IMR-90 (cell line): Measurements from ENCODE around the gene NDUFV3. TPM values are rescaled to one million over a fixed set of nuclear protein-coding genes. Genes with fewer than 3 reads are reported as not detected.

Source experiments
- ATAC-seq: fragments of 200-7000 bp; cut with Tn5 transposase; 2 replicates; pipeline ENCODE4 v1.9.1; 2020; ENCODE audit warnings: low read depth, mild to moderate bottlenecking, moderate library complexity
- BruUV-seq: library from RNA; stranded (reverse); fragments of 400-500 nt; replicated peaks from 2 replicates; lab custom pipeline; 2021; lab: Mats Ljungman, UMichigan
- CTCF ChIA-PET: fragments of 300-600 bp; formaldehyde crosslinking; extraction: SDS; loops from one replicate; lab custom pipeline; 2021; ENCODE audit warnings: antibody characterized with exemption; lab: Yijun Ruan, JAX
- POLR2A ChIA-PET: fragments of 300-600 bp; sonication (Branson Sonifier 250); formaldehyde crosslinking; loops from one replicate; lab custom pipeline; 2022; ENCODE audit warnings: antibody characterized with exemption; ENCODE audit not compliant: unreplicated experiment; lab: Charles Lee
- DNase-seq: peaks from one replicate; pipeline ENCODE4 v3.0.0; 2013
- H2AFZ ChIP-seq: replicated peaks from 2 replicates; pipeline ENCODE3; 2013; ENCODE audit warnings: low read length, mild to moderate bottlenecking; ENCODE audit not compliant: poor library complexity
- H2AK5ac ChIP-seq: 2 replicates; pipeline ENCODE4 v1.6.1; 2013; ENCODE audit warnings: low read depth, low read length, inconsistent platforms
- H2AK9ac ChIP-seq: replicated peaks from 2 replicates; pipeline ENCODE3; 2013; ENCODE audit warnings: mild to moderate bottlenecking, low read depth, low read length, moderate library complexity; ENCODE audit not compliant: poor library complexity
- H2BK120ac ChIP-seq: 2 replicates; pipeline ENCODE4 v1.6.1; 2013; ENCODE audit warnings: low read depth, low read length, inconsistent platforms
- H2BK15ac ChIP-seq: 3 replicates; pipeline ENCODE4 v1.6.1; 2013; ENCODE audit warnings: low read depth, low read length, inconsistent platforms
- H2BK20ac ChIP-seq: 2 replicates; pipeline ENCODE4 v1.6.1; 2013; ENCODE audit warnings: low read depth, mild to moderate bottlenecking, inconsistent platforms, low read length, moderate library complexity
- H2BK5ac ChIP-seq: 2 replicates; pipeline ENCODE4 v1.6.1; 2013; ENCODE audit warnings: mild to moderate bottlenecking, low read depth, low read length, inconsistent platforms; ENCODE audit not compliant: poor library complexity, severe bottlenecking
- H3K14ac ChIP-seq: replicated peaks from 2 replicates; pipeline ENCODE4 v1.6.1; 2013; ENCODE audit warnings: low read depth, low read length, inconsistent platforms
- H3K18ac ChIP-seq: 2 replicates; pipeline ENCODE4 v1.6.1; 2013; ENCODE audit warnings: low read depth, low read length, control low read depth
- H3K23ac ChIP-seq: 2 replicates; pipeline ENCODE4 v1.6.1; 2013; ENCODE audit warnings: low read depth, low read length, inconsistent platforms
- H3K27ac ChIP-seq: 2 replicates; pipeline ENCODE4 v1.5.1; 2013; ENCODE audit warnings: mild to moderate bottlenecking, control low read depth, low read length; ENCODE audit not compliant: insufficient read depth
- H3K27me3 ChIP-seq: 2 replicates; pipeline ENCODE4 v1.6.1; 2013; ENCODE audit warnings: low read length; ENCODE audit not compliant: control insufficient read depth, insufficient read depth
- H3K36me3 ChIP-seq: 2 replicates; pipeline ENCODE4 v1.6.1; 2013; ENCODE audit warnings: low read length, mixed read lengths; ENCODE audit not compliant: control insufficient read depth, insufficient read depth
- H3K4ac ChIP-seq: 2 replicates; pipeline ENCODE4 v1.6.1; 2013; ENCODE audit warnings: low read depth, low read length, inconsistent platforms
- H3K4me1 ChIP-seq: 2 replicates; pipeline ENCODE4 v1.6.1; 2013; ENCODE audit warnings: low read length, mixed read lengths; ENCODE audit not compliant: control insufficient read depth, insufficient read depth
- H3K4me2 ChIP-seq: 2 replicates; pipeline ENCODE4 v1.6.1; 2013; ENCODE audit warnings: low read depth, mild to moderate bottlenecking, control low read depth, low read length, moderate library complexity
- H3K4me3 ChIP-seq: 2 replicates; pipeline ENCODE4 v1.5.1; 2013; ENCODE audit warnings: low read depth, mild to moderate bottlenecking, control low read depth, low read length, moderate library complexity; ENCODE audit not compliant: insufficient read depth
- H3K56ac ChIP-seq: 2 replicates; pipeline ENCODE4 v1.6.1; 2013; ENCODE audit warnings: low read length, inconsistent platforms; ENCODE audit not compliant: insufficient read depth; ENCODE audit errors: extremely low read depth
- H3K79me1 ChIP-seq, 2 experiments: 2 replicates each; pipeline ENCODE4 v1.6.1; 2013; ENCODE audit warnings: low read length in 2 of 2, inconsistent platforms in 1 of 2, low read depth in 1 of 2
- H3K9ac ChIP-seq: 2 replicates; pipeline ENCODE4 v1.6.1; 2013; ENCODE audit warnings: low read depth, low read length, control low read depth
- H3K9me1 ChIP-seq: 2 replicates; pipeline ENCODE4 v1.6.1; 2013; ENCODE audit warnings: low read length, inconsistent platforms; ENCODE audit not compliant: insufficient read depth
- H3K9me3 ChIP-seq: 2 replicates; pipeline ENCODE4 v1.6.1; 2013; ENCODE audit warnings: low read length; ENCODE audit not compliant: control insufficient read depth, insufficient read depth
- H4K20me1 ChIP-seq: 2 replicates; pipeline ENCODE4 v1.6.1; 2013; ENCODE audit warnings: low read length, inconsistent platforms; ENCODE audit not compliant: insufficient read depth
- H4K5ac ChIP-seq: 2 replicates; pipeline ENCODE4 v1.6.1; 2013; ENCODE audit warnings: mild to moderate bottlenecking, low read depth, low read length, control low read depth
- H4K8ac ChIP-seq, 2 experiments: 2 replicates each; pipeline ENCODE4 v1.6.1; 2013; ENCODE audit warnings: low read depth in 2 of 2, low read length in 2 of 2, control low read depth in 1 of 2, inconsistent platforms in 1 of 2
- H4K91ac ChIP-seq: 2 replicates; pipeline ENCODE4 v1.6.1; 2013; ENCODE audit warnings: low read depth, low read length, inconsistent platforms; ENCODE audit not compliant: insufficient read depth
- BHLHE40 ChIP-seq: fragments of 150-350 bp; IDR thresholded peaks from 2 replicates; pipeline ENCODE4 v1.6.1; 2016; ENCODE audit warnings: mild to moderate bottlenecking, low read depth, low read length
- SMC3 ChIP-seq: fragments of 150-350 bp; IDR thresholded peaks from 2 replicates; pipeline ENCODE4 v1.6.1; 2016; ENCODE audit warnings: low read depth, mild to moderate bottlenecking, antibody characterized with exemption, low read length, moderate library complexity
- WGBS, 2 experiments: methylation state at CpG; one replicate each; pipeline versions ENCODE4 v1.1.5 to v1.1.7; 2013; ENCODE audit warnings: missing lambda C conversion rate in 2 of 2; ENCODE audit not compliant: insufficient read length in 1 of 2; ENCODE audit errors: extremely low coverage in 2 of 2; 5-methylcytosine and 5-hydroxymethylcytosine counted together
- dilution Hi-C: fragments of 300-500 bp; cut with HindIII; formaldehyde crosslinking; loops from one replicate; pipeline ENCODE4 v1.14.3; 2018; ENCODE audit warnings: low sequenced_read_pairs; ENCODE audit not compliant: unreplicated experiment
- in situ Hi-C: fragments of 300-500 bp; cut with MboI; formaldehyde crosslinking; loops from 3 replicates; pipeline ENCODE4 v1.14.3; 2019; ENCODE audit warnings: low sequenced_read_pairs, inconsistent platforms, mixed read lengths
- intact Hi-C: fragments of 100-400 bp; cut with micrococcal nuclease; formaldehyde crosslinking; loops from 2 replicates; pipeline ENCODE4 v1.10.0; 2022
- polyA plus RNA-seq, 3 experiments: library from polyadenylated mRNA; depleted of rRNA; stranded (reverse); fragments of >200 nt; gene quantifications; 2 replicates each; pipeline ENCODE4 v1.2.3, GENCODE V29; 2012; ENCODE audit warnings: low replicate concordance in 1 of 3
- total RNA-seq: library from RNA; depleted of rRNA; stranded (reverse); fragments of >200 nt; gene quantifications from 2 replicates; pipeline ENCODE4 v1.2.3, GENCODE V29; 2012

NDUFV3 gene
- total and polyA plus RNA-seq, 2 of the 4 experiments (the other 2 are of a cell fraction): 38.5 to 55.6 TPM

GRCh38 chr21:42849759-42850412 is 43.2 kb upstream of the NDUFV3 start (continued):
- TF ChIP-seq BHLHE40: no peak

DNA sequence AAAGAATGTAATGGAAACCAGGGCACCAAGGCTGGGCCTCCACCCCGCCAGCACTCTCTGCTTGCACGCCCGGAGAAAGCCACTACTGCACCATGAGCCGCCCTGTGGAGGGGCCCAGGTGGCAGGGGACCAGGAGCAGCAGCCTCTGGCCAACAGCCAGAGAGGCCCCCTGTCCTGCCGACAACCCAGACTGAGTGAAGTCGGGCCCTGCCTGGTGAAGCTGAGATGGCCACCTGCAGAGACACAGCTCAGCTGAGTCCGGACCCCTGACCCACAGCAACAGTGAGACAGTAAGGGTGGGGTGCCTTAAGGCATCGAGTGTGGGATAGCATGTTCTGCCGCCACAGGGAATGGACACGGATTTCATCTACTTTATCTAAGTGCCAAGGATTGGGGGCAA is 42.6 kb upstream of the NDUFV3 start:
- in situ Hi-C loops (loop anchor here (25.0 kb wide), 1 partner anchor 88 kb away; no protein-coding TSS in a partner anchor), dilution Hi-C loops (no loop called here), intact Hi-C loops (no loop called here)
- Histone ChIP-seq H3K36me3 (peaks cover 69% of the 10 kb centered on the region), H3K56ac (no peak overlapping the region), H2AK9ac (no peak overlapping the region), H3K14ac (no peak overlapping the region), H2BK15ac (no peak overlapping the region), H3K79me1 (peaks cover 1 to 4% of the 10 kb centered on the region in 2 experiments; a peak in 3 of 4 replicates), H2AFZ (no peak overlapping the region), H4K91ac (no peak overlapping the region), H4K8ac (no peak overlapping the region), H3K9ac (no peak overlapping the region), H2BK20ac (no peak overlapping the region), H3K27ac (no peak overlapping the region), H3K27me3 (no peaks in the 10 kb centered on the region), H3K9me1 (no peaks in the 10 kb centered on the region), H3K4ac (no peak overlapping the region), H3K4me3 (no peak overlapping the region), H2AK5ac (no peak overlapping the region), H2BK5ac (no peak overlapping the region), H3K4me1 (no peaks in the 10 kb centered on the region), H3K18ac (no peak overlapping the region), H4K5ac (no peak overlapping the region), H3K9me3 (no peaks in the 10 kb centered on the region), H3K4me2 (no peak overlapping the region), H2BK120ac (no peak overlapping the region), H4K20me1 (peaks cover 16% of the 10 kb centered on the region; the same call in 1 of the 2 replicates), H3K23ac (no peak overlapping the region)
- ATAC-seq (no peak), DNase-seq (no peak)
- no TSS peak for BruUV-seq
- no peak for TF ChIP-seq SMC3
- WGBS, 2 experiments: 100% methylated on average over 4 of the region's 10 CpGs; no CpG with 5 or more reads in 1 of the 2 experiments
- ChIA-PET CTCF (no interaction called here), POLR2A (no interaction called here)
